HL-60 (cell line): ENCODE measurements around the gene FPGS.

Experiments
- POLR2AphosphoS5 ChIP-seq: IDR thresholded peaks from 2 replicates; pipeline ENCODE4 v1.6.1; 2012; ENCODE audit warnings: low read depth
- SPI1 ChIP-seq: IDR thresholded peaks from 2 replicates; pipeline ENCODE4 v1.6.1; 2012; ENCODE audit warnings: low read depth, mild to moderate bottlenecking, borderline replicate concordance
- TF ChIP-seq, protein P1 (sequence below): IDR thresholded peaks from one replicate; pipeline ENCODE4 v1.5.1; 2011; ENCODE audit warnings: low read length, control low read depth, inconsistent platforms; ENCODE audit not compliant: insufficient read depth

- TF ChIP-seq, protein P1, sequence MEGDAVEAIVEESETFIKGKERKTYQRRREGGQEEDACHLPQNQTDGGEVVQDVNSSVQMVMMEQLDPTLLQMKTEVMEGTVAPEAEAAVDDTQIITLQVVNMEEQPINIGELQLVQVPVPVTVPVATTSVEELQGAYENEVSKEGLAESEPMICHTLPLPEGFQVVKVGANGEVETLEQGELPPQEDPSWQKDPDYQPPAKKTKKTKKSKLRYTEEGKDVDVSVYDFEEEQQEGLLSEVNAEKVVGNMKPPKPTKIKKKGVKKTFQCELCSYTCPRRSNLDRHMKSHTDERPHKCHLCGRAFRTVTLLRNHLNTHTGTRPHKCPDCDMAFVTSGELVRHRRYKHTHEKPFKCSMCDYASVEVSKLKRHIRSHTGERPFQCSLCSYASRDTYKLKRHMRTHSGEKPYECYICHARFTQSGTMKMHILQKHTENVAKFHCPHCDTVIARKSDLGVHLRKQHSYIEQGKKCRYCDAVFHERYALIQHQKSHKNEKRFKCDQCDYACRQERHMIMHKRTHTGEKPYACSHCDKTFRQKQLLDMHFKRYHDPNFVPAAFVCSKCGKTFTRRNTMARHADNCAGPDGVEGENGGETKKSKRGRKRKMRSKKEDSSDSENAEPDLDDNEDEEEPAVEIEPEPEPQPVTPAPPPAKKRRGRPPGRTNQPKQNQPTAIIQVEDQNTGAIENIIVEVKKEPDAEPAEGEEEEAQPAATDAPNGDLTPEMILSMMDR, result no peak
- TF ChIP-seq SPI1 (no peak), POLR2AphosphoS5 (peak; percentile 29; the same call in 1 of the 2 replicates)
Observed at GRCh38 chr9:127770905-127771569, 31.6 kb upstream of the FPGS start.
